H1 (cell line): ENCODE results near the gene NME7. TPM values are rescaled to one million over a fixed set of nuclear protein-coding genes. Genes with fewer than 3 reads are reported as not detected.
A peak's percentile ranks its signal among the peaks of the same experiment; 100 is the strongest.

Experiments
- CTCF ChIA-PET: fragments of 300-600 bp; sonication (Branson Sonifier 250); formaldehyde crosslinking; loops from one replicate; lab custom pipeline; 2021; ENCODE audit not compliant: partially characterized antibody; lab: Charles Lee
- POLR2A ChIA-PET: fragments of 300-600 bp; sonication (Branson Sonifier 250); formaldehyde crosslinking; loops from one replicate; lab custom pipeline; 2021; ENCODE audit warnings: inconsistent platforms; ENCODE audit not compliant: partially characterized antibody; lab: Charles Lee
- DNase-seq, 2 experiments: peaks; one replicate each; pipeline versions ENCODE4 v3.0.0 to v3.0.0-alpha.2; 2010 to 2022; ENCODE audit warnings: low spot score in 2 of 2, low read depth in 1 of 2, mixed read lengths in 1 of 2
- FAIRE-seq: peaks from 2 replicates; lab custom pipeline; 2011; peaks lifted over from hg19 to GRCh38; lab: Jason Lieb, UNC
- H2AFZ ChIP-seq: 2 replicates; pipeline ENCODE4 v1.8.1; 2012; ENCODE audit warnings: low read length, inconsistent platforms
- H2AK5ac ChIP-seq: 2 replicates; pipeline ENCODE4 v1.6.1; 2013; ENCODE audit warnings: low read depth, low read length
- H2BK120ac ChIP-seq: replicated peaks from 2 replicates; pipeline ENCODE3; 2013; ENCODE audit warnings: low read depth, low read length, inconsistent platforms
- H2BK12ac ChIP-seq: 2 replicates; pipeline ENCODE4 v1.6.1; 2013; ENCODE audit warnings: low read depth, low read length
- H2BK15ac ChIP-seq: 2 replicates; pipeline ENCODE4 v1.6.1; 2013; ENCODE audit warnings: low read length
- H2BK20ac ChIP-seq: 2 replicates; pipeline ENCODE4 v1.6.1; 2013; ENCODE audit warnings: low read length
- H2BK5ac ChIP-seq: 2 replicates; pipeline ENCODE4 v1.6.1; 2013; ENCODE audit warnings: low read depth, low read length
- H3K14ac ChIP-seq: 2 replicates; pipeline ENCODE4 v1.6.1; 2013; ENCODE audit warnings: inconsistent platforms; ENCODE audit not compliant: insufficient read length
- H3K18ac ChIP-seq: 2 replicates; pipeline ENCODE4 v1.6.1; 2013; ENCODE audit warnings: low read length; ENCODE audit errors: extremely low read depth
- H3K23ac ChIP-seq: 2 replicates; pipeline ENCODE4 v1.6.1; 2013; ENCODE audit warnings: inconsistent platforms; ENCODE audit not compliant: insufficient read length
- H3K23me2 ChIP-seq: 2 replicates; pipeline ENCODE4 v1.6.1; 2013; ENCODE audit warnings: low read depth, low read length
- H3K27ac ChIP-seq: 2 replicates; pipeline ENCODE4 v1.6.1; 2011; ENCODE audit warnings: low read depth, low read length, inconsistent platforms
- H3K27me3 ChIP-seq, 4 experiments: replicated peaks in 1 of 4; 1 replicate in 1 of 4; 2 replicates in 3 of 4; pipeline versions ENCODE4 v1.6.1 to v1.8.1; 2011 to 2013; ENCODE audit warnings: low read length in 3 of 4, mild to moderate bottlenecking in 3 of 4, inconsistent platforms in 2 of 4, mixed read lengths in 2 of 4, moderate library complexity in 1 of 4; ENCODE audit not compliant: control insufficient read depth in 3 of 4, insufficient read depth in 3 of 4; ENCODE audit errors: extremely low read depth in 1 of 4
- H3K36me3 ChIP-seq, 4 experiments: 2 replicates each; pipeline versions ENCODE4 v1.6.1 to v1.8.1; 2011 to 2013; ENCODE audit warnings: mild to moderate bottlenecking in 4 of 4, low read length in 3 of 4, moderate library complexity in 2 of 4, control low read depth in 1 of 4, inconsistent platforms in 1 of 4; ENCODE audit not compliant: insufficient read depth in 4 of 4, control insufficient read depth in 2 of 4
- H3K4ac ChIP-seq: replicated peaks from 2 replicates; pipeline ENCODE3; 2013; ENCODE audit warnings: low read length, low read depth, mixed read lengths, inconsistent platforms; ENCODE audit not compliant: insufficient read length
- H3K4me1 ChIP-seq, 4 experiments: replicated peaks in 1 of 4; 1 replicate in 1 of 4; 2 replicates in 3 of 4; pipeline versions ENCODE4 v1.6.1 to v1.8.1; 2011 to 2013; ENCODE audit warnings: low read length in 3 of 4, inconsistent platforms in 2 of 4, mixed read lengths in 1 of 4; ENCODE audit not compliant: insufficient read depth in 4 of 4, control insufficient read depth in 3 of 4
- H3K4me2 ChIP-seq, 2 experiments: 2 replicates each; pipeline versions ENCODE4 v1.6.1 to v1.8.1; 2011 to 2013; ENCODE audit warnings: low read depth in 2 of 2, low read length in 2 of 2, control low read depth in 1 of 2, inconsistent platforms in 1 of 2, mild to moderate bottlenecking in 1 of 2; ENCODE audit not compliant: insufficient read depth in 1 of 2
- H3K4me3 ChIP-seq, 4 experiments: fragments of 200-600, 300-600 bp in 1 of 4; sonication (generic), shearing (Covaris generic), sonication (Bioruptor Twin) in 1 of 4; 2 replicates each; pipeline versions ENCODE4 v1.5.1 to v1.8.1; 2011 to 2016; ENCODE audit warnings: low read length in 4 of 4, low read depth in 3 of 4, control low read depth in 2 of 4, inconsistent platforms in 2 of 4, mild to moderate bottlenecking in 2 of 4, mixed read lengths in 1 of 4, moderate library complexity in 1 of 4; ENCODE audit not compliant: insufficient read depth in 2 of 4; ENCODE audit errors: extremely low read depth in 1 of 4
- H3K56ac ChIP-seq: replicated peaks from 2 replicates; pipeline ENCODE3; 2013; ENCODE audit warnings: low read depth, mild to moderate bottlenecking, mixed read lengths, low read length, inconsistent platforms; ENCODE audit not compliant: insufficient read length
- H3K79me1 ChIP-seq: 2 replicates; pipeline ENCODE4 v1.6.1; 2013; ENCODE audit warnings: low read depth, low read length, control low read depth
- H3K79me2 ChIP-seq, 2 experiments: 2 replicates each; pipeline versions ENCODE4 v1.6.1 to v1.8.1; 2012 to 2013; ENCODE audit warnings: low read length in 2 of 2, mild to moderate bottlenecking in 2 of 2, inconsistent platforms in 1 of 2; ENCODE audit not compliant: insufficient read depth in 2 of 2, control insufficient read depth in 1 of 2
- H3K9ac ChIP-seq, 4 experiments: replicated peaks in 1 of 4; 1 replicate in 1 of 4; 2 replicates in 3 of 4; pipeline versions ENCODE4 v1.6.1 to v1.8.1; 2011 to 2013; ENCODE audit warnings: low read depth in 3 of 4, low read length in 3 of 4, control low read depth in 2 of 4, mild to moderate bottlenecking in 2 of 4, moderate library complexity in 2 of 4, inconsistent platforms in 1 of 4; ENCODE audit errors: extremely low read depth in 1 of 4
- H3K9me3 ChIP-seq, 2 experiments: 2 replicates each; pipeline versions ENCODE4 v1.6.1 to v1.8.1; 2012 to 2013; ENCODE audit warnings: mild to moderate bottlenecking in 2 of 2, moderate library complexity in 2 of 2, control low read depth in 1 of 2, inconsistent platforms in 1 of 2, low read depth in 1 of 2, low read length in 1 of 2, mixed read lengths in 1 of 2; ENCODE audit not compliant: insufficient read depth in 2 of 2
- H4K20me1 ChIP-seq, 2 experiments: replicated peaks in 1 of 2; 2 replicates each; pipeline versions ENCODE3 to v1.8.1; 2011 to 2013; ENCODE audit warnings: inconsistent platforms in 2 of 2, low read length in 2 of 2, mild to moderate bottlenecking in 1 of 2; ENCODE audit not compliant: insufficient read depth in 2 of 2, control insufficient read depth in 1 of 2
- H4K5ac ChIP-seq: 2 replicates; pipeline ENCODE4 v1.6.1; 2013; ENCODE audit warnings: low read length, low read depth, mixed read lengths, inconsistent platforms; ENCODE audit not compliant: insufficient read length
- H4K8ac ChIP-seq: 2 replicates; pipeline ENCODE4 v1.8.0; 2013; ENCODE audit warnings: mild to moderate bottlenecking, moderate library complexity, low read length, inconsistent platforms; ENCODE audit not compliant: insufficient read depth; ENCODE audit errors: extremely low read depth
- H4K91ac ChIP-seq: replicated peaks from 2 replicates; pipeline ENCODE3; 2013; ENCODE audit warnings: low read length, mixed read lengths, inconsistent platforms; ENCODE audit not compliant: insufficient read length
- MAFK ChIP-seq: IDR thresholded peaks from 2 replicates; pipeline ENCODE4 v1.6.1; 2012; ENCODE audit warnings: low read depth, mild to moderate bottlenecking, improper control_type of control experiment, low read length
- RAD21 ChIP-seq, 2 experiments: IDR thresholded peaks in 1 of 2; conservative IDR thresholded peaks in 1 of 2; 2 replicates each; pipeline ENCODE4 v1.6.1; 2011; ENCODE audit warnings: low read depth in 2 of 2, low read length in 2 of 2, improper control_type of control experiment in 1 of 2, inconsistent platforms in 1 of 2, mild to moderate bottlenecking in 1 of 2, moderate library complexity in 1 of 2
- WGBS, 2 experiments: shearing (Covaris generic) in 1 of 2; methylation state at CpG; one replicate each; pipeline versions ENCODE4 v1.1.6 to v1.1.7; 2013 to 2015; ENCODE audit warnings: low lambda C conversion rate in 2 of 2, mixed read lengths in 2 of 2, inconsistent platforms in 1 of 2, low coverage in 1 of 2, missing lambda C conversion rate in 1 of 2; ENCODE audit not compliant: insufficient replicate concordance in 2 of 2, insufficient coverage in 1 of 2, insufficient read length in 1 of 2; ENCODE audit errors: extremely low coverage in 1 of 2, missing lambda C conversion rate in 1 of 2; 5-methylcytosine and 5-hydroxymethylcytosine counted together
- polyA plus RNA-seq, 7 experiments: library from polyadenylated mRNA; depleted of rRNA in 3 of 7; stranded (reverse) in 5 of 7; unstranded in 2 of 7; fragments of >200 nt in 5 of 7; fragments of 200-250 nt in 2 of 7; gene quantifications; 1 replicate in 5 of 7; 2 replicates in 1 of 7; 4 replicates in 1 of 7; pipeline versions ENCODE4 v1.2.1 to v1.2.3, GENCODE V29; 2011 to 2013; ENCODE audit warnings: missing spikeins in 2 of 7, mixed read lengths in 2 of 7
- total RNA-seq: library from RNA; stranded (reverse); fragmentation: NEBNext Ultra II Directional; extraction: Animal tissue kit (Norgen Biotek cat#: 25700); gene quantifications from 2 replicates; pipeline ENCODE4 v1.2.1, GENCODE V29; 2021
- TF ChIP-seq, protein P1 (sequence below), 3 experiments: IDR thresholded peaks; 1 replicate in 2 of 3; 2 replicates in 1 of 3; pipeline versions ENCODE4 v1.5.1 to v1.6.1; 2011; ENCODE audit warnings: low read length in 3 of 3, mild to moderate bottlenecking in 3 of 3, inconsistent platforms in 2 of 3, low read depth in 1 of 3, moderate library complexity in 1 of 3; ENCODE audit not compliant: insufficient read depth in 1 of 3; ENCODE audit errors: control extremely low read depth in 1 of 3

Gene NME7
- total and polyA plus RNA-seq, 2 of the 8 experiments (the other 6 are each of a cell fraction or from before 2014, with no cell fraction given) = 11.6 to 28.5 TPM

DNA sequence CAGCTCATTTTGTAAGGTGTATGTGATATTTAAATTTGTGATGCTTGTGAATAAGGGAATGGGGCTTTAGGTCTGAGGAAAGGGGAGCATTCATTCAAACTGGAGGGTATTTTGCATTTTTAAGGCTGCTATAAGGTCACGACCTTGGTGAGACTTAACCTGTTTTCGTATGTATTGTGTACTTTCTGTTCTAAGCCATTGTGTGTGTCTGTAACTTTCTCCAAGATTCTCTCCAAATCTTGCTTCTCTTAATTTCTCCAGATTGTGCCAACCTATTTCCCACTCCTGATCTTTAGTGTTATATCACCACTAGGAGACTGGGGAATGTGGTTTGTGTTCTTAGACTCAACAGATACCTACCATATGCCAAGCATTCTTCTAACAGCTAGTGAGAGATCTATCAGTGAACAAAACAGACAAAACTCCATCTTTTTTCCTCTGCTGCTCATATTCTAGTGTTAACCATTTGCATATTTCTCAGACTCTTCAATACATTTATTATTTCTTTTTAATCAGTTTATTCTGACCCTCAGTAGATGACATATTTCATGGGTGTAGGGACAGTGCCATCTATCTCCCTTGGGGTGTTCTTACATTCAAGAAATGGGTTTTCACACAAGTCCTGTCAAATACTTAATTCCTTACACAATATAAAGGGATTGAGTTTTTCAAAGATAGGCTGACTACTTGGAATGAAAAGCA lies 233.6 kb downstream of the NME7 start:
- Histone ChIP-seq H3K23ac (no peak overlapping the region), H2BK15ac (no peak overlapping the region), H3K4me1 (peaks cover 0 to 5% (median 0%) of the 10 kb centered on the region in 4 experiments; a peak in 1 of 7 replicates), H2BK12ac (no peak overlapping the region), H4K20me1 (no peaks in the 10 kb centered on the region), H2AFZ (no peak overlapping the region), H3K9me3 (no peaks in the 10 kb centered on the region), H2BK5ac (no peak overlapping the region), H2BK20ac (no peak overlapping the region), H3K4me2 (no peak overlapping the region), H3K14ac (no peak overlapping the region), H3K4ac (no peak overlapping the region), H3K79me2 (no peaks in the 10 kb centered on the region), H3K36me3 (peaks cover 2 to 16% (median 15%) of the 10 kb centered on the region in 4 experiments; a peak in 5 of 8 replicates), H3K56ac (no peak overlapping the region), H3K27ac (no peak overlapping the region), H4K91ac (no peak overlapping the region), H2AK5ac (no peak overlapping the region), H3K18ac (no peak overlapping the region), H2BK120ac (no peak overlapping the region), H3K9ac (no peak overlapping the region), H3K27me3 (no peaks in the 10 kb centered on the region), H3K79me1 (no peaks in the 10 kb centered on the region), H4K8ac (no peak overlapping the region), H3K4me3 (no peak overlapping the region), H3K23me2 (no peaks in the 10 kb centered on the region), H4K5ac (no peak overlapping the region)
- DNase-seq = no peak
- TF ChIP-seq RAD21 (IDR thresholded peaks at IDR 0.05 in 1 of 2, conservative IDR thresholded peaks at IDR 0.05 in 1 of 2; ENCODE audit: low read depth in 2 of 2, low read length in 2 of 2) (peak; percentile 33 to 41; a peak in 3 of 4 replicates), MAFK (no peak)
- TF ChIP-seq, protein P1, sequence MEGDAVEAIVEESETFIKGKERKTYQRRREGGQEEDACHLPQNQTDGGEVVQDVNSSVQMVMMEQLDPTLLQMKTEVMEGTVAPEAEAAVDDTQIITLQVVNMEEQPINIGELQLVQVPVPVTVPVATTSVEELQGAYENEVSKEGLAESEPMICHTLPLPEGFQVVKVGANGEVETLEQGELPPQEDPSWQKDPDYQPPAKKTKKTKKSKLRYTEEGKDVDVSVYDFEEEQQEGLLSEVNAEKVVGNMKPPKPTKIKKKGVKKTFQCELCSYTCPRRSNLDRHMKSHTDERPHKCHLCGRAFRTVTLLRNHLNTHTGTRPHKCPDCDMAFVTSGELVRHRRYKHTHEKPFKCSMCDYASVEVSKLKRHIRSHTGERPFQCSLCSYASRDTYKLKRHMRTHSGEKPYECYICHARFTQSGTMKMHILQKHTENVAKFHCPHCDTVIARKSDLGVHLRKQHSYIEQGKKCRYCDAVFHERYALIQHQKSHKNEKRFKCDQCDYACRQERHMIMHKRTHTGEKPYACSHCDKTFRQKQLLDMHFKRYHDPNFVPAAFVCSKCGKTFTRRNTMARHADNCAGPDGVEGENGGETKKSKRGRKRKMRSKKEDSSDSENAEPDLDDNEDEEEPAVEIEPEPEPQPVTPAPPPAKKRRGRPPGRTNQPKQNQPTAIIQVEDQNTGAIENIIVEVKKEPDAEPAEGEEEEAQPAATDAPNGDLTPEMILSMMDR (IDR thresholded peaks at IDR 0.05; ENCODE audit: control extremely low read depth in 1 of 3, insufficient read depth in 1 of 3, low read depth in 1 of 3, low read length in 3 of 3) = peak in 1 of 3 experiments; percentile 19; a peak in 2 of 4 replicates
- WGBS, 2 experiments = 78% methylated on average over 2 of the region's 2 CpGs; no CpG with 5 or more reads in 1 of the 2 experiments
- CTCF ChIA-PET = interaction anchor here (1.0 to 1.6 kb wide), 8 partner anchors 9 to 531 kb away, joined by 3 to 7 read pairs (median 4); no protein-coding TSS in a partner anchor
- POLR2A ChIA-PET = interaction anchor here (1.0 to 2.7 kb wide), 2 partner anchors 27 to 187 kb away, joined by 5 to 13 read pairs; partner anchors contain the start of gene ATP1B1
- FAIRE-seq = no peak
